GM12891 (cell line): ENCODE data around the gene REEP5. TPM values are rescaled to one million over a fixed set of nuclear protein-coding genes. Genes with fewer than 3 reads are reported as not detected.
"Not testable (repeated sequence)": the region's sequence is repeated elsewhere in the genome, so short reads cannot be mapped to it uniquely, and the experiment has no call there.

ENCODE experiments used
- DNase-seq: peaks from one replicate; pipeline ENCODE4 v3.0.0; 2011; ENCODE audit warnings: low spot score; ENCODE audit not compliant: insufficient read length
- FAIRE-seq: peaks from 2 replicates; lab custom pipeline; 2011; peaks lifted over from hg19 to GRCh38; lab: Jason Lieb, UNC
- PAX5 ChIP-seq: IDR thresholded peaks from 2 replicates; pipeline ENCODE4 v1.6.1; 2011; ENCODE audit warnings: low read length, moderate library complexity, mild to moderate bottlenecking; ENCODE audit not compliant: insufficient read depth, severe bottlenecking
- POLR2A ChIP-seq: IDR thresholded peaks from 2 replicates; pipeline ENCODE4 v1.6.1; 2011; ENCODE audit warnings: low read depth, low read length, control low read depth
- POLR2AphosphoS5 ChIP-seq: IDR thresholded peaks from 2 replicates; pipeline ENCODE4 v1.6.1; 2011; ENCODE audit warnings: low read depth, low read length, control low read depth
- POU2F2 ChIP-seq: IDR thresholded peaks from 2 replicates; pipeline ENCODE4 v1.6.1; 2011; ENCODE audit warnings: low read depth, mild to moderate bottlenecking, control low read depth, low read length, moderate library complexity
- SPI1 ChIP-seq: IDR thresholded peaks from 2 replicates; pipeline ENCODE4 v1.6.1; 2011; ENCODE audit warnings: low read depth, low read length, control low read depth
- TAF1 ChIP-seq: IDR thresholded peaks from 2 replicates; pipeline ENCODE4 v1.6.1; 2011; ENCODE audit warnings: low read depth, low read length, control low read depth
- polyA plus RNA-seq: library from polyadenylated mRNA; unstranded; fragments of >200 nt; gene quantifications from one replicate; pipeline ENCODE4 v1.2.1, GENCODE V29; 2012; ENCODE audit warnings: low read depth, missing spikeins, inconsistent platforms; ENCODE audit not compliant: missing spikeins

Gene REEP5
- polyA plus RNA-seq: 24.8 TPM

GRCh38 chr5:112921833-112922817 lies at the start of gene REEP5:
REEP5 (minus strand) TSS chr5:112922227; CDS start chr5:112922190, 37 bp downstream.
- DNase-seq: peak; percentile 72
- FAIRE-seq: peak; percentile 93
- TF ChIP-seq POLR2AphosphoS5: peak; percentile 90
- TF ChIP-seq POLR2A: peak; percentile 94
- 0 out of 2 replicates have a peak, but pooled peaks have one; percentile 27 for TF ChIP-seq POU2F2
- TF ChIP-seq TAF1: peak; percentile 90
- no peak for TF ChIP-seq PAX5
- no peak for TF ChIP-seq SPI1

- TF ChIP-seq POLR2AphosphoS5 (no peak), TAF1 (no peak), POLR2A (no peak), PAX5 (no peak), POU2F2 (peak; percentile 79), SPI1 (no peak)
- DNase-seq (no peak), FAIRE-seq (peak; percentile 64)
These were observed 49.2 kb upstream of the REEP5 start for GRCh38 chr5:112971276-112971675.

- FAIRE-seq (no peak), DNase-seq (no peak)
- TF ChIP-seq POLR2AphosphoS5 (no peak), PAX5 (no peak), POU2F2 (no peak), SPI1 (no peak), TAF1 (no peak), POLR2A (no peak)
These were observed 46.5 kb upstream of the REEP5 start for GRCh38 chr5:112968411-112969106.

GRCh38 chr5:112967520-112968083 lies 45.6 kb upstream of the REEP5 start:
- no peak for FAIRE-seq
- TF ChIP-seq TAF1 (no peak), POU2F2 (no peak), POLR2A (no peak), POLR2AphosphoS5 (no peak), PAX5 (no peak), SPI1 (no peak)
- DNase-seq: no peak

- TF ChIP-seq POU2F2: no peak
- TF ChIP-seq TAF1: no peak
- no peak for TF ChIP-seq POLR2A
- no peak for TF ChIP-seq SPI1
- no peak for TF ChIP-seq POLR2AphosphoS5
- TF ChIP-seq PAX5: no peak
- DNase-seq (no peak), FAIRE-seq (no peak)
These were observed 43.8 kb upstream of the REEP5 start for GRCh38 chr5:112965733-112966306.

- DNase-seq, FAIRE-seq: not testable (repeated sequence)
These were observed 41.3 kb upstream of the REEP5 start for GRCh38 chr5:112963374-112963733.

GRCh38 chr5:112960863-112961504 lies 39.0 kb upstream of the REEP5 start:
- FAIRE-seq (no peak), DNase-seq (no peak)
- TF ChIP-seq POLR2AphosphoS5 (no peak), SPI1 (no peak), POU2F2 (no peak), POLR2A (no peak), TAF1 (no peak), PAX5 (no peak)

GRCh38 chr5:112960315-112960714 lies 38.3 kb upstream of the REEP5 start:
- no peak for FAIRE-seq
- TF ChIP-seq POLR2AphosphoS5 (no peak), TAF1 (no peak), POU2F2 (no peak), POLR2A (no peak), SPI1 (no peak), PAX5 (no peak)

GRCh38 chr5:112959872-112960271 lies 37.8 kb upstream of the REEP5 start:
- not testable (repeated sequence) for DNase-seq, FAIRE-seq

More at GRCh38 chr5:112960315-112960714, 38.3 kb upstream of the REEP5 start:
- DNase-seq: no peak
